GM12878 (cell line): ENCODE results near the gene OSM. TPM values are rescaled to one million over a fixed set of nuclear protein-coding genes. Genes with fewer than 3 reads are reported as not detected.

Experiments
- CREM ChIP-seq: IDR thresholded peaks from 2 replicates; pipeline ENCODE4 v1.6.1; 2014; ENCODE audit warnings: antibody characterized with exemption, low read depth
- CUX1 ChIP-seq: IDR thresholded peaks from 2 replicates; pipeline ENCODE4 v1.6.1; 2012; ENCODE audit warnings: improper control_type of control experiment, low read depth, low read length; ENCODE audit not compliant: insufficient replicate concordance
- GABPA ChIP-seq: IDR thresholded peaks from 2 replicates; pipeline ENCODE4 v1.6.1; 2014; ENCODE audit warnings: antibody characterized with exemption, low read depth, mild to moderate bottlenecking, inconsistent platforms
- SIX5 ChIP-seq: IDR thresholded peaks from 2 replicates; pipeline ENCODE4 v1.6.1; 2011; ENCODE audit warnings: mild to moderate bottlenecking, low read depth, low read length, moderate library complexity; ENCODE audit not compliant: severe bottlenecking
- ZBTB11 ChIP-seq: fragments of 450-650 bp; formaldehyde crosslinking; IDR thresholded peaks from 2 replicates; pipeline ENCODE4 v1.5.0; 2022; ENCODE audit warnings: mild to moderate bottlenecking, missing genetic modification characterization
- polyA plus RNA-seq, 11 experiments: library from polyadenylated mRNA; depleted of rRNA in 4 of 11; unstranded in 6 of 11; stranded (reverse) in 5 of 11; fragments of >200 nt; fragmentation: Nextera tagmentation in 4 of 11; fragmentation: Illumina TruSeq in 1 of 11; extraction: Ambion mirVana in 4 of 11; extraction: Trizol in 1 of 11; gene quantifications; 1 replicate in 1 of 11; 2 replicates in 10 of 11; pipeline versions ENCODE4 v1.2.1 to v1.2.3, GENCODE V29; 2011 to 2016; ENCODE audit warnings: inconsistent platforms in 2 of 11, missing spikeins in 2 of 11, low read depth in 1 of 11
- total RNA-seq, 4 experiments: library from RNA; depleted of rRNA in 3 of 4; stranded (reverse); fragments of >200 nt in 3 of 4; fragmentation: Illumina TruSeq in 1 of 4; extraction: Trizol in 1 of 4; gene quantifications; 2 replicates each; pipeline versions ENCODE4 v1.2.1 to v1.2.3, GENCODE V29; 2013 to 2021

The OSM gene
- total and polyA plus RNA-seq, 10 of the 15 experiments (the other 5 are each of a cell fraction or from before 2014, with no cell fraction given): 0.06 to 1.4 (median 0.59) TPM

GRCh38 chr22:30292069-30292970 is 25.7 kb upstream of the OSM start (continued):
- TF ChIP-seq ZBTB11 (CRISPR knock-in tag) (no peak), SIX5 (no peak), CREM (no peak), GABPA (no peak), CUX1 (no peak)
